Peyer's patch (tissue), 4 donors: ENCODE measurements around the gene FRYL. TPM values are rescaled to one million over a fixed set of nuclear protein-coding genes. Genes with fewer than 3 reads are reported as not detected.

Source experiments
- DNase-seq, 3 donors: peaks; one replicate each; pipeline ENCODE4 v3.0.0-alpha.2; 2017 to 2019
- H3K27ac ChIP-seq, 4 donors: fragments of 200-600 bp; sonication (generic); one replicate each; pipeline ENCODE4 v1.5.1; 2016 to 2019
- H3K27me3 ChIP-seq, 2 donors: fragments of 200-600 bp; sonication (generic); one replicate each; pipeline ENCODE4 v1.5.1; 2019
- H3K36me3 ChIP-seq, 3 donors: fragments of 200-600 bp; sonication (generic); one replicate each; pipeline ENCODE4 v1.5.1; 2016 to 2019
- H3K4me1 ChIP-seq, 4 donors: fragments of 200-600 bp; sonication (generic); one replicate each; pipeline ENCODE4 v1.5.1; 2016 to 2019
- H3K4me3 ChIP-seq, 4 donors: fragments of 200-600 bp; sonication (generic); 1 replicate in 3 of 4; 2 replicates in 1 of 4; pipeline ENCODE4 v1.5.1; 2016 to 2019; ENCODE audit warnings: mild to moderate bottlenecking in 1 of 4
- H3K9me3 ChIP-seq, 4 donors: fragments of 200-600 bp; sonication (generic); one replicate each; pipeline ENCODE4 v1.5.1; 2016 to 2019; ENCODE audit warnings: mild to moderate bottlenecking in 1 of 4
- CTCF ChIP-seq, 6 experiments: fragments of 450-650 bp in 4 of 6; fragments of 200-600 bp in 2 of 6; sonication (generic) in 1 of 6; IDR thresholded peaks; one replicate each; pipeline ENCODE4 v1.5.1; 2017 to 2019; ENCODE audit warnings: antibody characterized with exemption in 6 of 6, mild to moderate bottlenecking in 3 of 6, moderate library complexity in 1 of 6
- POLR2A ChIP-seq, 2 donors: fragments of 450-650 bp; IDR thresholded peaks; one replicate each; pipeline ENCODE4 v1.5.1; 2017; ENCODE audit warnings: antibody characterized with exemption in 2 of 2, mild to moderate bottlenecking in 2 of 2, moderate library complexity in 2 of 2
- small RNA-seq, 2 donors: library from RNA; depleted of rRNA; stranded (forward); fragments of <200 nt; gene quantifications; one replicate each; pipeline ENCODE3, GENCODE V24; 2016
- total RNA-seq, 4 donors: library from RNA; depleted of rRNA; stranded (reverse); fragments of >200 nt; gene quantifications; one replicate each; pipeline ENCODE4 v1.1.0, GENCODE V29; 2016

Gene FRYL
- total RNA-seq, 4 donors from 2014 or later, result 220 to 253 (median 241) TPM

- Histone ChIP-seq H3K27ac (no peak overlapping the region), H3K9me3 (no peaks in the 10 kb centered on the region), H3K4me3 (no peak overlapping the region), H3K36me3 (no peaks in the 10 kb centered on the region), H3K4me1 (no peaks in the 10 kb centered on the region), H3K27me3 (no peaks in the 10 kb centered on the region)
- no peak for DNase-seq
- TF ChIP-seq CTCF (IDR thresholded peaks at IDR 0.05), result no peak
Measured at GRCh38 chr4:48450740-48451139, 329.3 kb downstream of the FRYL start.

GRCh38 chr4:48449151-48449550 lies 330.9 kb downstream of the FRYL start:
- Histone ChIP-seq H3K9me3 (no peaks in the 10 kb centered on the region), H3K36me3 (no peaks in the 10 kb centered on the region), H3K27ac (no peak overlapping the region), H3K27me3 (no peaks in the 10 kb centered on the region), H3K4me3 (no peak overlapping the region), H3K4me1 (no peaks in the 10 kb centered on the region)
- DNase-seq, result no peak
- TF ChIP-seq POLR2A (IDR thresholded peaks at IDR 0.05) (no peak), CTCF (IDR thresholded peaks at IDR 0.05) (no peak)

Small RNAs within 50 kb of the gene (small RNA-seq; reads per million reads assigned to genes)
- 0 reads per million in 2 donors for gene RNU5E-3P

Other genes starting within 250 kb of the FRYL start
- 100 to 1,000 TPM in 1 of 4 donors, 10 to 100 TPM in 3; 63.5 to 120 (median 76.5) TPM for gene OCIAD1, start 50.8 kb upstream of the FRYL start, total RNA-seq
- gene OCIAD2, start 126.5 kb upstream of the FRYL start, total RNA-seq, result 100 to 1,000 TPM in 1 of 4 donors, 10 to 100 TPM in 3; 53.4 to 107 (median 65.7) TPM
- under 1 TPM in 1 of 4 donors, not detected in 3; 0.70 TPM for gene CWH43, start 206.0 kb upstream of the FRYL start, total RNA-seq